GM13976 (cell line): ENCODE data around the gene CSNK2A1.

ENCODE experiments used
- DNase-seq: peaks from one replicate; pipeline ENCODE4 v3.0.0; 2012; ENCODE audit warnings: low spot score
- CTCF ChIP-seq: IDR thresholded peaks from 2 replicates; pipeline ENCODE4 v1.5.1; 2012; ENCODE audit warnings: borderline replicate concordance, mild to moderate bottlenecking; ENCODE audit not compliant: insufficient read depth; ENCODE audit errors: extremely low read depth, missing control alignments, control extremely low read depth
- in situ Hi-C: fragments of 300-500 bp; cut with MboI; formaldehyde crosslinking; loops from one replicate; pipeline ENCODE4 v1.12.0; 2022; ENCODE audit warnings: low sequenced_read_pairs, mixed read lengths, inconsistent platforms; ENCODE audit not compliant: unreplicated experiment

The CSNK2A1 gene

GRCh38 chr20:528923-529604 lies 14.5 kb downstream of the CSNK2A1 start:
- no peak for DNase-seq
- in situ Hi-C loops, result no loop called here
- no peak for TF ChIP-seq CTCF

- no peak for DNase-seq
- TF ChIP-seq CTCF, result no peak
- in situ Hi-C loops, result no loop called here
These were observed 16.1 kb downstream of the CSNK2A1 start for GRCh38 chr20:527571-527886.

- no peak for DNase-seq
- in situ Hi-C loops, result no loop called here
- no peak for TF ChIP-seq CTCF
These were observed 21.7 kb downstream of the CSNK2A1 start for GRCh38 chr20:521860-522259.

GRCh38 chr20:519999-520398 lies 23.6 kb downstream of the CSNK2A1 start:
- no peak for TF ChIP-seq CTCF
- no peak for DNase-seq
- in situ Hi-C loops, result no loop called here

- DNase-seq, result no peak
- TF ChIP-seq CTCF, result no peak
- in situ Hi-C loops, result no loop called here
These were observed 26.4 kb downstream of the CSNK2A1 start for GRCh38 chr20:517221-517620.

GRCh38 chr20:516799-517198 lies 26.8 kb downstream of the CSNK2A1 start:
- no peak for DNase-seq
- in situ Hi-C loops, result no loop called here
- no peak for TF ChIP-seq CTCF
